Measurements from ENCODE around the gene LSR. TPM values are rescaled to one million over a fixed set of nuclear protein-coding genes. Genes with fewer than 3 reads are reported as not detected.

LSR gene
- total and polyA plus RNA-seq, 2 experiments from 2014 or later = 116 to 212 TPM

GRCh38 chr19:35316560-35316959, 67.8 kb downstream of the LSR start:
- no peaks in the 10 kb centered on the region for H3K36me3 Mint-ChIP-seq (ENCODE audit: low read depth)
- Histone ChIP-seq H3K9me2 (ENCODE audit: insufficient read depth) (no peaks in the 10 kb centered on the region), H3F3A (replicated peaks; ENCODE audit: low read depth) (no peaks in the 10 kb centered on the region), H4K20me1 (replicated peaks; ENCODE audit: insufficient read depth) (no peaks in the 10 kb centered on the region), H3K27me3 (ENCODE audit: insufficient read depth) (no peaks in the 10 kb centered on the region), H3K4me3 (no peak overlapping the region), H3K4me1 (ENCODE audit: insufficient read depth) (no peaks in the 10 kb centered on the region), H3K79me2 (replicated peaks; ENCODE audit: insufficient read depth) (no peaks in the 10 kb centered on the region), H2AFZ (no peak overlapping the region), H3K27ac (ENCODE audit: low read depth) (no peak overlapping the region), H3K36me3 (ENCODE audit: insufficient read depth) (no peaks in the 10 kb centered on the region), H3K4me2 (no peak overlapping the region)
- H3K4me3 Mint-ChIP-seq = no peak overlapping the region
- ATAC-seq = no peak
- H3K9me3 Mint-ChIP-seq = peaks cover 2% of the 10 kb centered on the region; the same call in 1 of the 3 replicates
- H3K27ac Mint-ChIP-seq = no peak overlapping the region
- DNase-seq (ENCODE audit: low spot score) = no peak
- peaks cover 6% of the 10 kb centered on the region for H3K27me3 Mint-ChIP-seq (ENCODE audit: insufficient read depth, low read depth, poor library complexity)
- peaks cover 2% of the 10 kb centered on the region; the same call in 1 of the 3 replicates for H3K4me1 Mint-ChIP-seq
- TF ChIP-seq, protein P1, sequence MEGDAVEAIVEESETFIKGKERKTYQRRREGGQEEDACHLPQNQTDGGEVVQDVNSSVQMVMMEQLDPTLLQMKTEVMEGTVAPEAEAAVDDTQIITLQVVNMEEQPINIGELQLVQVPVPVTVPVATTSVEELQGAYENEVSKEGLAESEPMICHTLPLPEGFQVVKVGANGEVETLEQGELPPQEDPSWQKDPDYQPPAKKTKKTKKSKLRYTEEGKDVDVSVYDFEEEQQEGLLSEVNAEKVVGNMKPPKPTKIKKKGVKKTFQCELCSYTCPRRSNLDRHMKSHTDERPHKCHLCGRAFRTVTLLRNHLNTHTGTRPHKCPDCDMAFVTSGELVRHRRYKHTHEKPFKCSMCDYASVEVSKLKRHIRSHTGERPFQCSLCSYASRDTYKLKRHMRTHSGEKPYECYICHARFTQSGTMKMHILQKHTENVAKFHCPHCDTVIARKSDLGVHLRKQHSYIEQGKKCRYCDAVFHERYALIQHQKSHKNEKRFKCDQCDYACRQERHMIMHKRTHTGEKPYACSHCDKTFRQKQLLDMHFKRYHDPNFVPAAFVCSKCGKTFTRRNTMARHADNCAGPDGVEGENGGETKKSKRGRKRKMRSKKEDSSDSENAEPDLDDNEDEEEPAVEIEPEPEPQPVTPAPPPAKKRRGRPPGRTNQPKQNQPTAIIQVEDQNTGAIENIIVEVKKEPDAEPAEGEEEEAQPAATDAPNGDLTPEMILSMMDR (conservative IDR thresholded peaks at IDR 0.05; ENCODE audit: low read depth in 2 of 2) = no peak
- TF ChIP-seq STAT1 (IDR thresholded peaks at IDR 0.05; ENCODE audit: unreplicated experiment) = no peak
- no peak for TF ChIP-seq EZH2phosphoT487 (IDR thresholded peaks at IDR 0.05; ENCODE audit: unreplicated experiment)

Other genes with a start within 250 kb of the LSR start
- 141 and 174 TPM in 2 replicates for gene GRAMD1A, start 248.7 kb upstream of the LSR start, total RNA-seq (2014; rRNA removed; shearing (Covaris generic))
- 122 and 125 TPM in 2 replicates for gene GRAMD1A, start 248.7 kb upstream of the LSR start, polyA plus RNA-seq (2016; fragmentation: Nextera tagmentation; extraction: Ambion mirVana)
- gene SCN1B, start 218.5 kb upstream of the LSR start, total RNA-seq (2014; rRNA removed; shearing (Covaris generic)) = 3.4 and 4.8 TPM in 2 replicates
- gene SCN1B, start 218.5 kb upstream of the LSR start, polyA plus RNA-seq (2016; fragmentation: Nextera tagmentation; extraction: Ambion mirVana) = 1.7 and 1.8 TPM in 2 replicates
- 16.2 and 17.4 TPM in 2 replicates for gene HPN, start 207.3 kb upstream of the LSR start, total RNA-seq (2014; rRNA removed; shearing (Covaris generic))
- gene HPN, start 207.3 kb upstream of the LSR start, polyA plus RNA-seq (2016; fragmentation: Nextera tagmentation; extraction: Ambion mirVana) = 14.0 and 14.6 TPM in 2 replicates
- gene FXYD3, start 133.2 kb upstream of the LSR start, total RNA-seq (2014; rRNA removed; shearing (Covaris generic)) = not detected in 2 replicates
- 0.81 and 0.89 TPM in 2 replicates for gene FXYD3, start 133.2 kb upstream of the LSR start, polyA plus RNA-seq (2016; fragmentation: Nextera tagmentation; extraction: Ambion mirVana)
- gene LGI4, start 113.9 kb upstream of the LSR start, total RNA-seq (2014; rRNA removed; shearing (Covaris generic)) = 3.6 and 4.3 TPM in 2 replicates
- gene LGI4, start 113.9 kb upstream of the LSR start, polyA plus RNA-seq (2016; fragmentation: Nextera tagmentation; extraction: Ambion mirVana) = 2.3 and 3.4 TPM in 2 replicates
- gene FXYD1, start 110.2 kb upstream of the LSR start, total RNA-seq (2014; rRNA removed; shearing (Covaris generic)) = 1.5 and 1.7 TPM in 2 replicates
- 26.8 and 31.3 TPM in 2 replicates for gene FXYD1, start 110.2 kb upstream of the LSR start, polyA plus RNA-seq (2016; fragmentation: Nextera tagmentation; extraction: Ambion mirVana)
- gene FXYD7, start 105.7 kb upstream of the LSR start, total RNA-seq (2014; rRNA removed; shearing (Covaris generic)) = 9.6 and 15.9 TPM in 2 replicates
- 43.7 and 44.0 TPM in 2 replicates for gene FXYD7, start 105.7 kb upstream of the LSR start, polyA plus RNA-seq (2016; fragmentation: Nextera tagmentation; extraction: Ambion mirVana)
- gene FXYD5, start 94.3 kb upstream of the LSR start, total RNA-seq (2014; rRNA removed; shearing (Covaris generic)) = 97.7 and 98.9 TPM in 2 replicates
- gene FXYD5, start 94.3 kb upstream of the LSR start, polyA plus RNA-seq (2016; fragmentation: Nextera tagmentation; extraction: Ambion mirVana) = 222 and 233 TPM in 2 replicates
- not detected in 2 replicates for gene FAM187B, start 20.3 kb upstream of the LSR start, total RNA-seq (2014; rRNA removed; shearing (Covaris generic))
- gene FAM187B, start 20.3 kb upstream of the LSR start, polyA plus RNA-seq (2016; fragmentation: Nextera tagmentation; extraction: Ambion mirVana) = 0.23 and 0.31 TPM in 2 replicates
- 60.5 and 63.8 TPM in 2 replicates for gene USF2, start 20.0 kb downstream of the LSR start, total RNA-seq (2014; rRNA removed; shearing (Covaris generic))
- 28.9 and 36.4 TPM in 2 replicates for gene USF2, start 20.0 kb downstream of the LSR start, polyA plus RNA-seq (2016; fragmentation: Nextera tagmentation; extraction: Ambion mirVana)
- not detected in 2 replicates for gene HAMP, start 33.5 kb downstream of the LSR start, total RNA-seq (2014; rRNA removed; shearing (Covaris generic))
- 0.65 TPM in 1 of 2 replicates, not detected in the other for gene HAMP, start 33.5 kb downstream of the LSR start, polyA plus RNA-seq (2016; fragmentation: Nextera tagmentation; extraction: Ambion mirVana)
- gene MAG, start 43.2 kb downstream of the LSR start, total RNA-seq (2014; rRNA removed; shearing (Covaris generic)) = 1.3 and 1.8 TPM in 2 replicates
- 0.61 and 0.85 TPM in 2 replicates for gene MAG, start 43.2 kb downstream of the LSR start, polyA plus RNA-seq (2016; fragmentation: Nextera tagmentation; extraction: Ambion mirVana)
- 0.10 and 0.12 TPM in 2 replicates for gene CD22, start 80.2 kb downstream of the LSR start, total RNA-seq (2014; rRNA removed; shearing (Covaris generic))
- 0.32 and 0.66 TPM in 2 replicates for gene CD22, start 80.2 kb downstream of the LSR start, polyA plus RNA-seq (2016; fragmentation: Nextera tagmentation; extraction: Ambion mirVana)
- not detected in 2 replicates for gene FFAR1, start 98.9 kb downstream of the LSR start, total RNA-seq (2014; rRNA removed; shearing (Covaris generic))
- not detected in 2 replicates for gene FFAR1, start 98.9 kb downstream of the LSR start, polyA plus RNA-seq (2016; fragmentation: Nextera tagmentation; extraction: Ambion mirVana)
- gene FFAR3, start 109.5 kb downstream of the LSR start, total RNA-seq (2014; rRNA removed; shearing (Covaris generic)) = 0.35 TPM in 1 of 2 replicates, not detected in the other
- gene FFAR3, start 109.5 kb downstream of the LSR start, polyA plus RNA-seq (2016; fragmentation: Nextera tagmentation; extraction: Ambion mirVana) = not detected in 2 replicates
- not detected in 2 replicates for gene GPR42, start 122.1 kb downstream of the LSR start, total RNA-seq (2014; rRNA removed; shearing (Covaris generic))
- gene GPR42, start 122.1 kb downstream of the LSR start, polyA plus RNA-seq (2016; fragmentation: Nextera tagmentation; extraction: Ambion mirVana) = not detected in 2 replicates
- gene FFAR2, start 199.3 kb downstream of the LSR start, total RNA-seq (2014; rRNA removed; shearing (Covaris generic)) = not detected in 2 replicates
- gene FFAR2, start 199.3 kb downstream of the LSR start, polyA plus RNA-seq (2016; fragmentation: Nextera tagmentation; extraction: Ambion mirVana) = not detected in 2 replicates
- not detected in 2 replicates for gene KRTDAP, start 241.5 kb downstream of the LSR start, total RNA-seq (2014; rRNA removed; shearing (Covaris generic))
- gene KRTDAP, start 241.5 kb downstream of the LSR start, polyA plus RNA-seq (2016; fragmentation: Nextera tagmentation; extraction: Ambion mirVana) = 1.6 and 2.7 TPM in 2 replicates